Loucy (cell line): ENCODE data around the gene TOP1.
A peak's percentile ranks its signal among the peaks of the same experiment; 100 is the strongest.

ENCODE experiments used
- H2AFZ ChIP-seq: fragments of 200-600 bp; sonication (generic); 2 replicates; pipeline ENCODE4 v1.6.0; 2016; ENCODE audit warnings: antibody characterized with exemption, mild to moderate bottlenecking, low read length, moderate library complexity
- H3F3A ChIP-seq: fragments of 200-600 bp; 2 replicates; pipeline ENCODE4 v1.6.0; 2016; ENCODE audit warnings: antibody characterized with exemption, low read depth, mild to moderate bottlenecking
- H3K27me3 ChIP-seq: fragments of 200-600 bp; sonication (generic); 2 replicates; pipeline ENCODE4 v1.6.1; 2014; ENCODE audit warnings: low read length, mild to moderate bottlenecking; ENCODE audit not compliant: insufficient read depth, poor library complexity, severe bottlenecking
- H3K36me3 ChIP-seq: fragments of 200-600 bp; sonication (generic); 2 replicates; pipeline ENCODE4 v1.6.1; 2016; ENCODE audit warnings: low read length; ENCODE audit not compliant: insufficient read depth
- H3K4me1 ChIP-seq: fragments of 200-600 bp; sonication (generic); 2 replicates; pipeline ENCODE4 v1.5.1; 2014; ENCODE audit warnings: low read length, mild to moderate bottlenecking; ENCODE audit not compliant: insufficient read depth, poor library complexity, severe bottlenecking
- H3K4me2 ChIP-seq: fragments of 200-600 bp; sonication (generic); 2 replicates; pipeline ENCODE4 v1.6.0; 2014; ENCODE audit warnings: antibody characterized with exemption, low read length, low read depth, mild to moderate bottlenecking; ENCODE audit not compliant: poor library complexity, severe bottlenecking
- H3K4me3 ChIP-seq: fragments of 200-600 bp; sonication (generic); 2 replicates; pipeline ENCODE4 v1.5.1; 2014; ENCODE audit warnings: low read length, mild to moderate bottlenecking, mixed read lengths; ENCODE audit not compliant: poor library complexity, severe bottlenecking
- H3K79me2 ChIP-seq: fragments of 200-600 bp; sonication (generic); 2 replicates; pipeline ENCODE4 v1.6.1; 2014; ENCODE audit warnings: low read length; ENCODE audit not compliant: insufficient read depth
- H3K9ac ChIP-seq: fragments of 200-600 bp; sonication (generic); 2 replicates; pipeline ENCODE4 v1.6.0; 2014; ENCODE audit warnings: mild to moderate bottlenecking, low read depth, low read length, moderate library complexity; ENCODE audit not compliant: poor library complexity, severe bottlenecking
- H3K9me2 ChIP-seq: fragments of 200-600 bp; sonication (generic); replicated peaks from 2 replicates; pipeline ENCODE4 v1.6.1; 2016; ENCODE audit warnings: low read depth, low read length, mixed read lengths
- H3K9me3 ChIP-seq: fragments of 200-600 bp; sonication (generic); 2 replicates; pipeline ENCODE4 v1.6.1; 2014; ENCODE audit warnings: mild to moderate bottlenecking, antibody characterized with exemption, low read length, low read depth; ENCODE audit not compliant: insufficient read depth
- H4K20me1 ChIP-seq: fragments of 200-600 bp; sonication (generic); 2 replicates; pipeline ENCODE4 v1.6.0; 2014; ENCODE audit warnings: antibody characterized with exemption, low read length, mild to moderate bottlenecking; ENCODE audit not compliant: insufficient read depth, poor library complexity, severe bottlenecking
- EZH2phosphoT487 ChIP-seq: fragments of 200-600 bp; IDR thresholded peaks from 2 replicates; pipeline ENCODE4 v1.6.1; 2018; ENCODE audit warnings: antibody characterized with exemption, mild to moderate bottlenecking, moderate library complexity, borderline replicate concordance
- TF ChIP-seq, protein P1 (sequence below): fragments of 200-600 bp; sonication (generic); conservative IDR thresholded peaks from 2 replicates; pipeline ENCODE4 v1.5.1; 2014; ENCODE audit warnings: mild to moderate bottlenecking, antibody characterized with exemption, low read length

Gene TOP1

DNA sequence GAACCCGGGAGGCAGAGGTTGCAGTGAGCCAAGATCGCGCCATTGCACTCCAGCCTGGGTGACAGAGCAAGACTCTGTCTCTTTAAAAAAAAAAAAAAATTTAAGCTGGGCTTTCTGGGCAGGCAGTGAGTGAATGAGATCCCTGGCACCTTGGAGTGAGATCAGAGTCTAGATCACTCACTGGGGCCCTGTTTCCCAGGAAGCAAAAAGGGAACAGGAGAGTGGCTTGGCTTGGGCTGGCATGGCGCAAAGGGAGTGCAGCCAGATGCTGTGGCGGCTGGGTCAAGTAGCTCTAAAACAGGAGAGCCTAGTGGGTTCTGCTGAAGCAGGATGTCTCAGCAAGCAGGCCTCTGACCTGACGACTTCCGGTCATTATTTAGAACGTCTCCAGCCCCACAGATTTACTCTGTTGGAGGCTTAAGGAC, 119.2 kb downstream of the TOP1 start:
- peaks cover 12% of the 10 kb centered on the region; the same call in 1 of the 2 replicates for H3K36me3 ChIP-seq
- no peak overlapping the region for H3K4me3 ChIP-seq
- H3K79me2 ChIP-seq: peaks cover 98% of the 10 kb centered on the region
- H4K20me1 ChIP-seq: peaks cover 95% of the 10 kb centered on the region
- no peaks in the 10 kb centered on the region for H3K9me3 ChIP-seq
- H2AFZ ChIP-seq: no peak overlapping the region
- peaks cover 94% of the 10 kb centered on the region for H3K4me1 ChIP-seq
- H3K9ac ChIP-seq: no peak overlapping the region
- no peaks in the 10 kb centered on the region for H3K27me3 ChIP-seq
- H3K4me2 ChIP-seq: peak overlapping the region; percentile 48
- H3F3A ChIP-seq: no peaks in the 10 kb centered on the region
- H3K9me2 ChIP-seq: no peaks in the 10 kb centered on the region
- no peak for TF ChIP-seq EZH2phosphoT487
- TF ChIP-seq, protein P1, sequence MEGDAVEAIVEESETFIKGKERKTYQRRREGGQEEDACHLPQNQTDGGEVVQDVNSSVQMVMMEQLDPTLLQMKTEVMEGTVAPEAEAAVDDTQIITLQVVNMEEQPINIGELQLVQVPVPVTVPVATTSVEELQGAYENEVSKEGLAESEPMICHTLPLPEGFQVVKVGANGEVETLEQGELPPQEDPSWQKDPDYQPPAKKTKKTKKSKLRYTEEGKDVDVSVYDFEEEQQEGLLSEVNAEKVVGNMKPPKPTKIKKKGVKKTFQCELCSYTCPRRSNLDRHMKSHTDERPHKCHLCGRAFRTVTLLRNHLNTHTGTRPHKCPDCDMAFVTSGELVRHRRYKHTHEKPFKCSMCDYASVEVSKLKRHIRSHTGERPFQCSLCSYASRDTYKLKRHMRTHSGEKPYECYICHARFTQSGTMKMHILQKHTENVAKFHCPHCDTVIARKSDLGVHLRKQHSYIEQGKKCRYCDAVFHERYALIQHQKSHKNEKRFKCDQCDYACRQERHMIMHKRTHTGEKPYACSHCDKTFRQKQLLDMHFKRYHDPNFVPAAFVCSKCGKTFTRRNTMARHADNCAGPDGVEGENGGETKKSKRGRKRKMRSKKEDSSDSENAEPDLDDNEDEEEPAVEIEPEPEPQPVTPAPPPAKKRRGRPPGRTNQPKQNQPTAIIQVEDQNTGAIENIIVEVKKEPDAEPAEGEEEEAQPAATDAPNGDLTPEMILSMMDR: no peak

DNA sequence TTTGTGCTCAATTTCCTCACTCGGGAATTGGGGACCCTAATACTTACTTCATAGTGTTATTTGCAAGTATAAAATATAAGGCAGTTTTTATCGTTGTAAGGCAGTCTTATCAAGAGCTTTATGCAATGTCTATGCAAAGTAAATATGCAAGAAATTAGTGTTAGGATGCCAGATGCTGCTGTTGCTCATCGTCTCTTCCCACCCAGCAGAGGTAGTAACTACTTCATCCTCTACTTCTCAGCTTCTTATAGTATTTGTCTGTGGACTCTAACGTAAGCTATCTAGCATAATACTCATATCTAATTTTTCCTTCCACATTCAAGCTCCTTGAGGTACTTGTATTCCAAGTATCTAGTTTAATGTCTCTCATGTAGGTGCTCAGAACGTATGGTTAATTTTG, 120.3 kb downstream of the TOP1 start:
- Histone ChIP-seq H3K79me2 (peaks cover 100% of the 10 kb centered on the region), H3K4me1 (peaks cover 93% of the 10 kb centered on the region), H3K9me2 (no peaks in the 10 kb centered on the region), H3K27me3 (no peaks in the 10 kb centered on the region), H3K9ac (no peak overlapping the region), H3F3A (no peaks in the 10 kb centered on the region), H4K20me1 (peaks cover 85% of the 10 kb centered on the region), H3K9me3 (no peaks in the 10 kb centered on the region), H2AFZ (no peak overlapping the region), H3K4me3 (no peak overlapping the region), H3K4me2 (peak overlapping the region; percentile 48), H3K36me3 (peaks cover 9% of the 10 kb centered on the region; the same call in 1 of the 2 replicates)
- TF ChIP-seq, protein P1: no peak
- TF ChIP-seq EZH2phosphoT487: no peak

DNA sequence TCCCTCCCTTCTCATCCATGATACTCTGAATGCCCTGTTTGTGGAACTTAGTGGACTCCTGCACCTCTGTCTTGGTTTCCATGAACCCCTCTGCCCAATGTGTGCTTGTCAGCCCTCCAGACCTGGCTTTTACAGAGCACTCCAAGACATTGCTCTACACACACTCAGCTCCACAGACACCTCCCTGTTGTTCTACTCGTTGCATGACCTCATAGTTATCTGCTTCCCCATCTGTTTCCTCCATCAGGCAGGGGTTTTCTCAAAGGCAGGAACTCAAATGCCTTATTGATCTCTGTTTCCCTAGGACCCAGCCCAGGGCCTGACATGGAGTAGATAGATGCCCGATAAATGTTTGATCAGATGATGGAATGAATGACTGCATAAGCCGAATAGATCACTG, 122.0 kb downstream of the TOP1 start:
- TF ChIP-seq, protein P1: no peak
- no peak for TF ChIP-seq EZH2phosphoT487
- Histone ChIP-seq H3F3A (no peaks in the 10 kb centered on the region), H4K20me1 (peaks cover 83% of the 10 kb centered on the region), H3K4me1 (peaks cover 93% of the 10 kb centered on the region), H3K4me2 (peak overlapping the region; percentile 64), H3K9me2 (no peaks in the 10 kb centered on the region), H3K27me3 (no peaks in the 10 kb centered on the region), H3K9me3 (no peaks in the 10 kb centered on the region), H3K9ac (peak overlapping the region; percentile 5), H3K79me2 (peaks cover 100% of the 10 kb centered on the region), H3K4me3 (peak overlapping the region; percentile 41), H2AFZ (no peak overlapping the region), H3K36me3 (peaks cover 12% of the 10 kb centered on the region; the same call in 1 of the 2 replicates)
